GM19467 (cell line): ENCODE results near the gene SUOX.
"Not testable (repeated sequence)": the region's sequence is repeated elsewhere in the genome, so short reads cannot be mapped to it uniquely, and the experiment has no call there.

Source experiments
- ATAC-seq: cut with Tn5 transposase; IDR thresholded peaks from one replicate; pipeline ENCODE4 v1.9.1; 2021; ENCODE audit warnings: mild to moderate bottlenecking, moderate library complexity; ENCODE audit not compliant: unreplicated experiment

Gene SUOX

DNA sequence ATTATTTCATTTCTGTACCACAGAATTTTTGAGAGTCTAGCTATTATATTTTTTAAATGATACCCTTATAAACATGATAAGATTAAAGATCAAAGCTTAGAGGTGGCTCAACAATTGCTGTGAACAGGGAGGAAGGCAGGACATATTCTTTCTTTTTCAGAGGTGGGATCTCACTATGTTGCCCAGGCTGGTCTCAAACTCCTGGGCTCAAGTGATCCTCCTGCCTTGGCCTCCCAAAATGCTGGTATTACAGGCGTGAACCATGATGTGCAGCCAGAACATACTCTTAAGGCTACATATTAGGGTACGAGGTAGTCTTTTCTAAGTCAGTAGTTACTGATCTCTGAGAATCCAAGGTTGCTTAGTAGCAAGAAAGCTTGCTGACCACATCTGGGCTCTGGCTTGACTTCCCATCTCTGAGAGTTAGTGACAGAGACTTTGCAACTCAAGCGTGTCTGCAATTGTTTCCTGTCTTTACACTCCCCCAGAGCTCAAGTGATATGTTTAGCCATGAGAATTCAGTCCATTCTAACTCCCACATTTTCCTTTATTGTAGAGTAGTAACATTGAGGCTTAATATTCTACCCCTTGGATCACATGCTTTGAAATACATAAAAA is 14.6 kb upstream of the SUOX start:
- no peak for ATAC-seq

DNA sequence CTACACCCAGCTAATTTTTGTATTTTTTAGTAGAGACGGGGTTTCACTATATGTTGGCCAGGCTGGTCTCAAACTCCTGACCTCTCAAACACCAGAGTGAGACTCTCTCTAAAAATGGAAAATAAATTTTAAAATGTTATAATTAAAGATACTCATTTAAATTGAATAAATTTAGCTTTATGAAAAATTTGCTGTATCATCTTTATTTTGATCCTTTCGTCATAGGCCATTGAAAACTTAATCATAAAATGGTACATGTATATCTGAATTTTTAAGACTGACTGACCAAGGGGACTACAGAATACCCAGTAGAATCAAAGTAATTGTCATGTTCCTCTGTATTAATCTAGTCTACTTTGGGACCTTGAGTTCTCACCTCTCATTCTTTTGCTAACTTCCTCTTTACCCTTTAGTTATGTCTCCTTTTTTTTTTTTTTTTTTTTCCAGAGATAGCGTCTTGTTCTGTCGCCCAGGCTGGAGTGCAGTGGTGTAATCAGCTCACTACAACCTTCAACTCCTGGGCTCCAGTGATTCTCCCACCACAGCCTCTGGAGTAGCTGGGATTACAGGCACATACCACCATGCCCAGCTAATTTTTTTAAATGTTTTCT is 13.7 kb upstream of the SUOX start:
- ATAC-seq, result no peak

DNA sequence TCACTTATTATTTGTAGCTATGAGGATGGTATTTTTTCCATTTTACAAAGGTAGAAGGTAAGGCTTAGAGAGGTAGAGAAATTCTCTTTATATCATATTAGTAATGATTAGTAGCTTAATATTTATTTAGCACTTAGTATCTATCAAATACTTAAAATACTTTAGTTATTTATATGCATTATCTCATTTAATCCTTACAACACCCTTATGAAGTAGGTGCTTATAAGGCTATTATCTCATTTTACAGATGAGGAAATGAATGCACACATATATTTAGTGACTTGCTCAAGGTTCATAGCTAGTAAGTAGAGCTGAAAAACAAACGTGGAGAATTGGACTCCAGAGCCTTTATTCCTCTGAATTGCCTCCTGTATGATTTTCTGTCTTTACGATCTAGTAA is 12.2 kb upstream of the SUOX start:
- ATAC-seq, result no peak

DNA sequence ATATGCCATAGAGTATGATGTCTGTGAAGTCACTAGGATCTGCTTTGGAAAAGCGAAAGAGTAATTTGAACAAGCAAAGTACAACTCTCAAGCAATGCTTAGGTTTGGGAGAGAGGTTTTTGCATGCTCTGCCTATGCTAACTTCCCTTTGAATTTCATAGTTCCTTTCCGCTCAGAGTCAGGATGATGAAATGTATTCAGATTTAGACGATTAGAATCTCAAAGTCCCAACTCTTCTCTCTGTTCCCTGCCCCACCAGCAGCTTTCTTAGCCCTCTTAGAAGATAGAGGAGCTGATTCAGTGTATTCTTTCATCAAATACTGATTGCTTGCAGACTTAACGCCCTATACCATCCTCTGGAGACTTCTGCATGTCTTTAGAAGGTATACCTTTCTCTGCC is 11.7 kb upstream of the SUOX start:
- no peak for ATAC-seq

DNA sequence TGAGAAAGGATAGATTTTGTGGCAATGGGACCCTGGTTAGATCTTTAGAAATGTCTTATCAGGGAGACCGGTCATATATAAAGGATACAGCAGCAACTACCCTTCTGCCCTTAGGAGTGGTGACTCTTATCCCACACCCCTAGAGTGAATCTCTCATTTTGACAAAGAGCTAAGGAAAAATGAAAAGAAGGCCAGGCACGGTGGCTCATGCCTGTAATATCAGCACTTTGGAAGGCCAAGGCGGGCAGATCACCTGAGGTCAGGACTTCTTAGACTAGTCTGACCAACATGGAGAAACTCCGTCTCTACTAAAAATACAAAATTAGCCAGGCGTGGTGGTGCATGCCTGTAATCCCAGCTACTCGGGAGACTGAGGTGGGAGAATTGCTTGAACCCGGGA is 11.1 kb upstream of the SUOX start:
- ATAC-seq, result not testable (repeated sequence)

DNA sequence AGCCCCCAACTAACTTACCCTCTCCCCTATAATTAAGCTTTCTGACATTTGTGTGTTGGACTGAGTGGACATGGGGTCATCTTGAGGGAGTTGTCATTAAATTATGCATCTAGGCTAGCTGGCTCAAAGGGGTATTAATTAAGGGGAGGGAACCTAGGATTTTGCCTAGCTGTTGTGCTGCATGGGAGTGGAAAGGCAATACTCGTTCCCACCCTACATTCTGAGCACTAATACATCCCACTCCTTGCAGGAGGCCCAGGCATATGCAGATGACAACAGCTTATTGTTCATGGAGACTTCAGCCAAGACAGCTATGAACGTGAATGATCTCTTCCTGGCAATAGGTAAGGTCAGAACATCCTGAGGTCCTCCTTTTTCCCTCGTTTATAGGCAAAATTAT is 6.0 kb upstream of the SUOX start:
- no peak for ATAC-seq

DNA sequence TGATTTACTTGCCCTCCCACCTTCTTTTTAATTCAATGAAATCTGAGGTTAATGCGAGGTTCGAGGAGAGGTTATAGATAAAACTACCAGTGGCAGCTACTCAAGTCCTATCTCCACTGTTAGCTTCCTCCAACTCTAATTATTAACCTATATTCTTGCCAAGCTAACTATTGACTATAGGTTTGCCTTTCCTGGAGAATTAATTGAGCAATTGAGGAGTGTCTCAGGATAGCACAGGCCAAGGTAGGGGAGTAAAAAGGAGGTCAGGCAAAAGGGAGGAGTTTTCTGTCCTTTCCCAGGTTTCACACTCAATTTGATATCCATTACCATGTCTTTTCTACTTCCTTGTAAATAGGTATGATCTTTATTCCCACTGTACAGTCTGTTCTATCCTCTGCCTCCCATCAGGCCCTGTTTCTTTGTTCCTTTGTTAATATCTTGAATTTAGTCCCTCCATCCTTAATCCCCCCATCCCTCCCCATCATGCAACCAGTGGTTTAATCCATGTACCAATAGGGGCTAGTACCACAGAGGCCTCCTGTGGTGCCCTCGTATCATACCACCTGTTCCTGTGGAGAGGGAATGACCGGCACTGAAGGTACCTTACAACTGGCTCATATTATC is 3.7 kb upstream of the SUOX start:
- no peak for ATAC-seq

DNA sequence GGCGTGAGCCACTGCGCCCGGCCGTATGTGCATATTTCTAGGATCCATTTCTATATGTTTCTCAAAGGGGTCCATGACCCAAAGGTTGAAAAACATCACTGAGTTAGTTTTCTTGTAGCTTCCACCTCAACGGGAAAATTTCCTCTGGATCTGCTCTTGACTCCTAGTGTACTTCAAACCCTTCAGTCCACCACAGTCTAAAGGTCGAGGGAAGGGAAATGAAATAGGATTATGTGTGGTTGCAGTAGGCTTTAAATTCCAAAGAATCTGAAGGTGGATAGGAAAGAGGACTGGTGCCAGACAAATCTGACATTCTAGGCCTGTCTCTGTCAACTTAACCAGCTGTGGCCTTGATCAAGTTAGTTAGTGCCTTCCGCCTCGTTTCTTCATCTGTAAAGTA is 1.7 kb upstream of the SUOX start:
- no peak for ATAC-seq

DNA sequence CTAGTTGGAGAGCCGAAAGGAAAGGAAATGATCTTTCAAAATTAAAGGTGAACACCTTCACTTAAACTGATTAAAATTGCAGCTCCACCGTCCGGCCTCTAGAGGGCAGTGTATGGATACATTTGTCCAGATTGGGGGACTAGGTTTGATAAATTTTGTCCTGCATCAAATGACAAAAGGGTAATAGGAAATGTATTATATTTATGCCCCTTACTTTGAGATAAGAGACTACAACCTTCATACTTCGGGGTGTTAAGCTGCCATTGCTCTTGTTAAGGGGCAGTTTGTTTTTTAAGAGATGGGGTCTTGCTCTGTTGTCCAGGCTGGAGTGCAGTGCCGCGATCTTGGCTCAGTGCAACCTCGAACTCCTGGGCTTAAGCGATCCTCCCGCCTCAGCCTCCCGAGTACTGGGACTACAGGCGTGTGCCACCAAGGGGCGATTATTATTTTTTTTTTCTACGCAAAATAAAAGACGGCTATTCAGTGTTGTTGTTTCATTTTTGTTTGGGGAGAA is 818 bp upstream of the SUOX start:
- ATAC-seq, result no peak

DNA sequence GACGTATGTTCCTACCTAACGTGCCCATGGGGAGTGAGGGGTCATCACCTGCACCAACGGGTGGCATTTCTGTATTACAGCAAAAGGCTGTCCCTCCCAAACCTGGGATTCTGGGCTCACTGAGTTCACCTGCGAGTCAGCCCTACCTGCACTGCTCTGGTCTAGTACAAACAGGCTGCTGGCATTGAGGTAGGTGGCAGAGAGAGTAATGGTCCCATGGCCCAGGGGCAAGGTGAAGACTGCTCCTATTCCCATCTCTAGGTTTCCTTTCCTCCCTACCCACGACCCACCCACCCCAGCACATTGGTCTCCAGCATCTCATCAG is 421 bp downstream of the SUOX start:
- ATAC-seq, result peak; percentile 4

DNA sequence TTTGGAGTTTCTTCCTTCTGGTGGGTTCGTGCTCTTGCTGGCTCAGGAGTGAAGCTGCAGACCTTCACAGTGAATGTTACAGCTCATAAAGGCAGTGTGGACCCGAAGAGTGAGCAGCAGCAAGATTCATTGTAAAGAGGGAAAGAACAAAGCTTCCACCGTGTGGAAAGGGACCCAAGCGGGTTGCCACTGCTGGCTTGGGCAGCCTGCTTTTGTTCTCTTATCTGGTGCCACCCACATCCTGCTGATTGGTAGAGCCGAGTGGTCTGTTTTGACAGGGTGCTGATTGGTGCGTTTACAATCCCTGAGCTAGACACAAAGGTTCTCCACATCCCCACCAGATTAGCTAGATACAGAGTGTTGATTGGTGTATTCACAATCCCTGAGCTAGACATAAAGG is 2.4 kb downstream of the SUOX start:
- ATAC-seq, result not testable (repeated sequence)

DNA sequence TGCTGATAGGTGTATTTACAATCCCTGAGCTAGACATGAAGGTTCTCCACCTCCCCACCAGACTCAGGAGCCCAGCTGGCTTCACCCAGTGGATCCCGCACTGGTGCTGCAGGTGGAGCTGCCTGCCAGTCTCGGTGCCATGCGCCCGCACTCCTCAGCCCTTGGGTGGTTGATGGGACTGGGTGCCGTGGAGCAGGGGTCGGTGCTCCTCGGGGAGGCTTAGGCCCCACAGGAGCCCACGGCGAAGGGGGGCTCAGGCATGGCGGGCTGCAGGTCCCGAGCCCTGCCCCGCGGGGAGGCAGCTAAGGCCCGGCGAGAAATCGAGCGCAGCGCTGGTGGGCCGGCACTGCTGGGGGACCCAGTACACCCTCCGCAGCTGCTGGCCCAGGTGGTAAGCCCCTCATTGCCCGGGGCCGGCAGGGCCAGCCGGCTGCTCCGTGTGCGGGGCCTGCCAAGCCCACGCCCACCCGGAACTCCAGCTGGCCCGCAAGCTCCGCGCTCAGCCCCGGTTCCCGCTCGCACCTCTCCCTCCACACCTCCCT is 3.0 kb downstream of the SUOX start:
- ATAC-seq, result not testable (repeated sequence)

DNA sequence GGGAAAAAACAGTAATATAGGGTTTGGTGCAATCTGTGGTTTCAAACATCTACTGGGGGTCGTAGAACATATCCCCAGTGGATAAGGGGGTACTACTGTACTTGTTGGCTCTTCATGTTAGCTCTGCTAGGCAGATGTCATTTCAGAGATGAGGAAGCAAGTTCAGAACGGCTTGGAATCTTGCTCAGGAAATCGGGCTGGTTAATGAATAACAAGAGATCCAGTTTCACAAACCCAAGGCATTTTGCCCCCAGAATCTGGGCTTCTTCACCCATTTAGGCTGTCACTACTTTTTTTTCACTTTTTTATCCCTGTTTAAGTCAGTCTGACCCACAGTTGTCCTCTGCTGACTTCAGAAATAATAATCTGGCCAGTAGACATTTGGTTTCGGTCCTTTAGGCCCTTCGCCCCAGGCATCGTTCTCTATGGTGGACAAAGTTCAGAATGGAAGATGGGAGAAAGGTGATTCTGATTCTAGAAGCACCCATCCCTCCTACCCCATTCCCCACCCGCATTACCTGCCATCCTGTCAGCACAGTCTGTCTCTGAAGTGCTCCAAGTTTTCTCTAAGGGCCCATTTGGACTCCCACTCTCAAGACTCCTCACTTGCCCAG is 4.5 kb downstream of the SUOX start:
- ATAC-seq, result no peak

DNA sequence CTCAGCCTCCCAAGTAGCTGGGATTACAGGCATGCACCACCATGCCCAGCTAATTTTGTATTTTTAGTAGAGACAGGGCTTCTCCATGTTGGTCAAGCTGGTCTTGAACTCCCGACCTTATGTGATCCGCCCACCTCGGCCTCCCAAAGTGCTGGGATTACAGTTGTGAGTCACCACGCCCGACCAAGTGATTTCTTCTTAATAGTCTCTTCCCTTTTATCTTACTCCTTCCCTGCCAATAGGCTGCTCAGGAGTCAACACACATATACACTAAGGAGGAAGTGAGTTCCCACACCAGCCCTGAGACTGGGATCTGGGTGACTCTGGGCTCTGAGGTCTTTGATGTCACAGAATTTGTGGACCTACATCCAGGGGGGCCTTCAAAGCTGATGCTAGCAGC is 6.3 kb downstream of the SUOX start:
- not testable (repeated sequence) for ATAC-seq

DNA sequence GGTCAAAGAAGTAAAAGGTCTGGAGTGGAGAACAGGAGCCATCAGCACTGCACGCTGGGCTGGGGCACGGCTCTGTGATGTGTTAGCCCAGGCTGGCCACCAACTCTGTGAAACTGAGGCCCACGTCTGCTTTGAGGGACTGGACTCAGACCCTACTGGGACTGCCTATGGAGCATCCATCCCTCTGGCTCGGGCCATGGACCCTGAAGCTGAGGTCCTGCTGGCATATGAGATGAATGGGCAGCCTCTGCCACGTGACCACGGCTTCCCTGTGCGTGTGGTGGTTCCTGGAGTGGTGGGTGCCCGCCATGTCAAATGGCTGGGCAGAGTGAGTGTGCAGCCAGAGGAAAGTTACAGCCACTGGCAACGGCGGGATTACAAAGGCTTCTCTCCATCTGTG is 7.1 kb downstream of the SUOX start:
- no peak for ATAC-seq

DNA sequence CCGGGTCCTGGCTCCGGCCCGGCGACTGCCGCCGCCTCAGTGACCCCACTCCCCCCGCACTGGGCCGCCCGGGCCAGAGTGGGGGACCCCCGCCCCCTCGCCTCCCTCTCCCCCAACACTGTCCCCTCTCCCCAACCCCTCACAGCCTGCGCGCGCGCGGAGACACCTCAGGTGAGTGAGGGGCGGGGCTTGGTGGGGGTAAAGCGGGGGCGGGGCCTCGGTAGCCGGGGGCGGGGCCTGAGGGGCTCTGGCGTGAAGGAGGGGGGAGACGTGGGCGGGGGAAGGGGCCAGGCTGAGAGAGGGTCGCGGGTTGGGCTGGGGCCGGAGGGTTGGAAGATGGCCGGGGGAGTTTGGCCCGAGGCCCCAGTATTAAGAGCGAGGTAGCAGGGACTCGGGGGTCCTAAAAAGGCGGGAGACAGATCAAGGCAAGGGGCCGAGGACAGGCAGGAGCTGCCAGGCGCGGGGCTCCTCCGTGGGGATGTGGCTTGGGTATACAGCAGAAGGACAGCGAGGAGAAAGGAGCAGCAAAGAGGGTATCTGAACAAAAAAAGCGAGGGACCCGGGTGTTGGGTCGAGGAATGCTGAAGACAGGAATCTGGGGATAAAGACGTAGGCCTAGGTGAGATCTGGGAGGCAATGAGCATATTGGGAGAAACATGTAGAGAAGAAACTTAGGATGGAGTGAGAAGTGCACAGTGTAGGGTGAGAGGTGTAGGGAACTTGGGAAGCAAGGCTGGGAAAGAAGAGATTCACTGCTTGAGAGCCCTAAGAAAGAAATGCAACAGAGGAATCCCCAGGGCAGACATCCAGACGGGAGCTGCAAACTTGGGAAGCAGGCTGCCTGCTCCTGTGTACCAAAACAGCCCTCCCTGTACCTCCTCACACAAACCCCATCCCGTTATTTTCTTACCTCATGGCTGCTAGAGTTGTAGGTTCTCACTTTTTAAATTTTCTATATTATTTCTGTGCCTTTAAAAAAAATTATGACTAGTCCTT is 10.8 kb downstream of the SUOX start:
- ATAC-seq, result peak; percentile 22

DNA sequence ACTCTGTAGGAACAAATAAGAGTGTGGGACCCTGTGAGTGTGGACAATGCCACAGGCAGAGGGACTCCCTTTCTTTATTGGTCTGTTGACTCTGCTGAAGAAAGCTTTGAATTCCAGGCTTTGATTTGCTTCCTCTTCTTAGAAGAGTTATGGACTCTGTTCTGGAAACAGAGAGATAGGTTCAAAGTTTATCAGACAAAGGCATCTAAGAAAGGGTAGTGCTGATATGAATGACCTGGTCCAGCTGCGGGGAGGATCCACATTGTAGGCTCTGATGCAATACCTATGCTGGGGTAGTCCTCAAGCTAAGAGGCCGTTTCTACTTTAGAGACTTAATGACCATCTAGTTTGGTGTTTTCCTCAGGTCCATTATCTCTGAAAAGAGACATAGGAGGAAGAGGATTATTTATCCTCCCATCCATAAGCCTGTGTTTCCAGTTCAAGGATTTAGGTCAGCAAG is 13.1 kb downstream of the SUOX start:
- ATAC-seq, result no peak

DNA sequence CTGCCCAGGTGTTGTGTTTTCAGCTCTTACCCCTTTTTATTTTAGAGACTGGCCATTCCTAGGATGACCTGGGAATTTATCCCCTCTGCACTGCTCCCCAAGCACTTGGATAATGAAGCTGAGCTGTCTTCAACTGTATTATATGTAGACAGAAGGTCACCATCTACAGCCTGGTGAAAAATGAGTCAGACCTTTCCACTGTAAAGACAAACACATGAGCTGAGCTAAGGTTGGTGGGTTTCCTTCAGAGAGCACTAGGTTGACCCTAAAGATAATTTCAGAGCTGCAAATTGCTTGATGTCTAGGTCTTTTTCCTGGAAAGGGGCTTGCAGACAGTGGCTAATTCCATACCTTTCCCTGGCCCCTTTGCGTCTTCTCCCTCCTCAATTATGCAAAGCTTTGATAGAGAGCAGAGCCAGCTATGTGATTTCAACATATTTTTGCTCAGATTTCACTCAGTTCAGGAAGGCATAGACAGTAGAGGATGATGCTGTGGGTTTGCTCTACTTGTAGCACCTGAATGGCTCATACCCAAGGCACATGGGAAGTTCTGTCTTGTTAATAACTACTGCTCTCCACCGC is 14.5 kb downstream of the SUOX start:
- ATAC-seq, result no peak

DNA sequence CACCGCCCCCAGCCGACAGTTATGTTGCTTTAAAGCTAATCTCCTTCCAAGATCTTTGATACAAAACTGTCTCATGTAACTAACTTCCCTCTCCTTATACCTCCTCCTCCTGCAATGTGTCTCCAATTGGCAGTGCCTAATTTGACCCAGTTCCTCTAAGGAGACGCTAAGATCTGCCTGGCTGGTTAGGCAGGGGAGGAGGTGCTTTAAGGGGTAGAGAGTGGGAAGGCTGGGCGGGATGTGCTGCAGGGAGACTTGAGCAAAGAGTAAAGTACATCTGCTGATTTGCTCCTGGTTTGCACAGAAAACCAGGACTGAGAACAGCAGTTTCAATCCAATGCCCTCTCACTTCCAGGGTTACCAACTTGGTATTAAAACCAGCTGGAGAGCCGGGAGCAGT is 16.4 kb downstream of the SUOX start:
- no peak for ATAC-seq

DNA sequence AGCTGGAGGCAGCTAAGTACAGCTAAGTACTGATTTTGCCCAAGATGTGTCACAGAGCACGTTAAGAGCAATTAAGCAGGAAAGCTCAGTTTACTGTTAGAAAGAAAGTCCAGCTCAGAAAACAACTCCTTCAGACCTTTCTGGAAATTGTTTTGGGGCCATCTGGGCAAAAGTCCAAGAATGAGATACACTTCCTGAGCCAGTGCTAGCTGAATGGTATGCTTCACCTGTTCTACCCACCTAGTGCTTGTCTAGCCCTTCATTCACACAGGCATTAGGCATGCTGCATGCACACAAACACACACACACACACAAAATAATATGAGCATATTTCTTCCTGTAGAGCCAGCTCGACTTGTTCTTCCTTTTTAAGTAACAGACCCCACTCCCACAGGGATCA is 17.1 kb downstream of the SUOX start:
- no peak for ATAC-seq
